ENCODE data around the gene FBLN5. TPM values are rescaled to one million over a fixed set of nuclear protein-coding genes. Genes with fewer than 3 reads are reported as not detected.

FBLN5 gene
- total and polyA plus RNA-seq, 2 experiments from 2014 or later, result 0.74 to 1.9 TPM

DNA sequence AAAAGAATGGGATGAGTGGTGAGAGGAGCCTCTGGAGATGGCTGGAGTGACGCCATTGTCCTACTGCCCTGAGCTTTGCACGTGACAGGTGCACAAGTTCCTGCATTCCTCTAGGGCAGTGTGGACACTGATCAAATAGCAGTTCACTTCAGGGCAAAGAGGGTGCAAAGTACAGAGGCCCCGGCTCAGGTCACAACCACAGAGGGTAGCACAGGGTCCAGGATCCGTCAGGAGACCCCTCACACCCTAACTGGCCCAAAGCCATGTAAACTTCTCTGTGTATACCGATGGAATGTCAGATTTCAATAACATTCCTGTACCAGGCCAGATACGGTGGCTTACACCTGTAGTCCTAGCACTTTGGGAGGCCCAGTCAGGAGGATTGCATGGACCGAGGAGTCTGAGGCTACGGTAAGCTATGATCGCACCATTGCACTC, 10.4 kb upstream of the FBLN5 start:
- no peaks in the 10 kb centered on the region for H3K36me3 ChIP-seq
- H3K27ac ChIP-seq, result no peak overlapping the region
- H3K4me1 ChIP-seq (ENCODE audit: low read depth), result no peaks in the 10 kb centered on the region
- no peaks in the 10 kb centered on the region for H3K27me3 ChIP-seq
- no peak overlapping the region for H3K4me3 ChIP-seq
- TF ChIP-seq, protein P1, sequence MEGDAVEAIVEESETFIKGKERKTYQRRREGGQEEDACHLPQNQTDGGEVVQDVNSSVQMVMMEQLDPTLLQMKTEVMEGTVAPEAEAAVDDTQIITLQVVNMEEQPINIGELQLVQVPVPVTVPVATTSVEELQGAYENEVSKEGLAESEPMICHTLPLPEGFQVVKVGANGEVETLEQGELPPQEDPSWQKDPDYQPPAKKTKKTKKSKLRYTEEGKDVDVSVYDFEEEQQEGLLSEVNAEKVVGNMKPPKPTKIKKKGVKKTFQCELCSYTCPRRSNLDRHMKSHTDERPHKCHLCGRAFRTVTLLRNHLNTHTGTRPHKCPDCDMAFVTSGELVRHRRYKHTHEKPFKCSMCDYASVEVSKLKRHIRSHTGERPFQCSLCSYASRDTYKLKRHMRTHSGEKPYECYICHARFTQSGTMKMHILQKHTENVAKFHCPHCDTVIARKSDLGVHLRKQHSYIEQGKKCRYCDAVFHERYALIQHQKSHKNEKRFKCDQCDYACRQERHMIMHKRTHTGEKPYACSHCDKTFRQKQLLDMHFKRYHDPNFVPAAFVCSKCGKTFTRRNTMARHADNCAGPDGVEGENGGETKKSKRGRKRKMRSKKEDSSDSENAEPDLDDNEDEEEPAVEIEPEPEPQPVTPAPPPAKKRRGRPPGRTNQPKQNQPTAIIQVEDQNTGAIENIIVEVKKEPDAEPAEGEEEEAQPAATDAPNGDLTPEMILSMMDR (IDR thresholded peaks at IDR 0.05; ENCODE audit: low read depth, low read length), result no peak
- DNase-seq (ENCODE audit: low read depth in 1 of 2, low spot score in 1 of 2), result no peak
- H3K9me3 ChIP-seq (ENCODE audit: low read depth), result no peaks in the 10 kb centered on the region

DNA sequence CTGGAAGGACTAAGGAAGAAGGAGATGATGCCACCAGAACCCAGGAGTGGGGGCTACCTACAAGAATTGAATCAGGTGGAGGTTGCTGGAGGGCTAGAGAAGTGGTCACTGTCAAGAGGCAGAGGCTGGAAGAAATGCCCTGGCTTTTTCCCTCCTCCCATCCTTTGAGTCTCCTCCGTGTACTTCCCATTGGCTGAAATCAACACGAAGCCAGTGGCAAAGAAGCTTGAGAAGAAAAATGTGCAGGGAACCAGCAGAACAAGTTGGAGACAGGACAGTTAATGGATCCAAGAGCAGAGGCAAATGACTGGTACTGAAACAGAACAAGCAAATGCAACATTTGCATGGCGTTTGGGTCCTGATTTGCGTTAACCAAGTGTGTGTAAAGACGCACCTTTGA, 9.1 kb upstream of the FBLN5 start:
- H3K27me3 ChIP-seq, result no peaks in the 10 kb centered on the region
- no peak overlapping the region for H3K27ac ChIP-seq
- no peaks in the 10 kb centered on the region for H3K36me3 ChIP-seq
- TF ChIP-seq, protein P1 (IDR thresholded peaks at IDR 0.05; ENCODE audit: low read depth, low read length), result no peak
- no peak for DNase-seq (ENCODE audit: low read depth in 1 of 2, low spot score in 1 of 2)
- H3K4me3 ChIP-seq, result no peak overlapping the region
- no peaks in the 10 kb centered on the region for H3K9me3 ChIP-seq (ENCODE audit: low read depth)
- no peaks in the 10 kb centered on the region for H3K4me1 ChIP-seq (ENCODE audit: low read depth)

DNA sequence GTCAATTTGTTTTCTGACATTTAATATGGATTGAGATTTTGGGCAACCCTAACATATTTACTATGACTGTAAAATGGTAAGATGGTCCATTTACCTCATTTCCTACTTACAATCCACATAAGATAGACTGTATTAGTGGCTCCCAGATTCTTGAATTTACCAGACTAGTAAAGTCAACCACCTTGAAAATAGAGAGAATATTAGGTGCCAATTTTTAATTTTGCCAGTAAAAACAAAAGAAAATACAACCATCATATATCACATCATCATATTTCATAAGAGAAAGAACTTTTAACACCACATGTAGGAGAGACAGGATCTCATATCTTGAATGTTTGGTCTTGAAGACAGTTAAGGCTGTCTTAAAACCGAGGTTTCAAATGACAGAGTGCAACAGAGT, 7.7 kb upstream of the FBLN5 start:
- no peak overlapping the region for H3K27ac ChIP-seq
- TF ChIP-seq, protein P1 (IDR thresholded peaks at IDR 0.05; ENCODE audit: low read depth, low read length), result no peak
- H3K36me3 ChIP-seq, result no peaks in the 10 kb centered on the region
- no peaks in the 10 kb centered on the region for H3K4me1 ChIP-seq (ENCODE audit: low read depth)
- no peaks in the 10 kb centered on the region for H3K9me3 ChIP-seq (ENCODE audit: low read depth)
- no peak overlapping the region for H3K4me3 ChIP-seq
- no peak for DNase-seq (ENCODE audit: low read depth in 1 of 2, low spot score in 1 of 2)
- peaks cover 5% of the 10 kb centered on the region for H3K27me3 ChIP-seq

DNA sequence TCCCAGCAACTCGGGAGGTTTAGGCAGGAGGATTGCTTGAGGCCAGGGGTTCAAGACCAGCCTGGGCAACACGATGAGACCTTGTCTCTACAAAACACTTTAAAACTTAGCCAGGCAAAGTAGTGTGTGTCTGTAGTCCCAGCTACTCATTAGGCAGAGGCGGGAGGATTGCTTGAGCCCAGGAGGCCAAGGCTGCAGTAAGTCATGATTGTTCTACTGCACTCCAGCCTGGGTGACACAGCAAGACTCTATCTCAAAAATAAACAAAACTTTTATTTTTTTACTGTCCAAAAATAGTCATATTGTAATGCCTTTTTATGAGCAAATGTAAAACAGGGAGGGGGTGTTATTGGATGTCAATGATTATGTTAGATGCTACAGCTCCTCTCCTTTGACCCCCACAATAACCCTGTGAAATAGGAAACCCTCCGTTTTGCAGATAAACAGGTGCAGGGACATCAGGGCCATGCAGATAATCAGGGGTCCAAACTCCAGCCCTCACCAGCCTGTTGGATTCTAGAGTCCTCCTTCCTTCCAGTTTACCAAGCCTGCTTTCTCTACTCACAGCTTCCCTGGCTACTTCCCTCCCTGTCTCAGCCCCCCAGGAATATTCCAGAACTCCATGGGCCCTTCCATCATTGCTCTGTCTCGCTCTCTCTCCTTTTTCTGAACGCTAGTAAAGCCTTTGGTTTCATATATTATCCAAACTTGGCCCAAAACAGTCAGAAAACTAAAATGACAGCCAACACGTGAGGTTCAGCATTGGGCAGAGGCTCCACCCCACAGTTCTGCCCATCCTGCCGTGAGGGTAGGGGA, 5.9 kb upstream of the FBLN5 start:
- Histone ChIP-seq H3K27me3 (peaks cover 9% of the 10 kb centered on the region), H3K27ac (no peak overlapping the region), H3K36me3 (no peaks in the 10 kb centered on the region), H3K4me3 (no peak overlapping the region), H3K9me3 (ENCODE audit: low read depth) (no peaks in the 10 kb centered on the region), H3K4me1 (ENCODE audit: low read depth) (no peaks in the 10 kb centered on the region)
- no peak for DNase-seq (ENCODE audit: low read depth in 1 of 2, low spot score in 1 of 2)
- TF ChIP-seq, protein P1 (IDR thresholded peaks at IDR 0.05; ENCODE audit: low read depth, low read length), result no peak

DNA sequence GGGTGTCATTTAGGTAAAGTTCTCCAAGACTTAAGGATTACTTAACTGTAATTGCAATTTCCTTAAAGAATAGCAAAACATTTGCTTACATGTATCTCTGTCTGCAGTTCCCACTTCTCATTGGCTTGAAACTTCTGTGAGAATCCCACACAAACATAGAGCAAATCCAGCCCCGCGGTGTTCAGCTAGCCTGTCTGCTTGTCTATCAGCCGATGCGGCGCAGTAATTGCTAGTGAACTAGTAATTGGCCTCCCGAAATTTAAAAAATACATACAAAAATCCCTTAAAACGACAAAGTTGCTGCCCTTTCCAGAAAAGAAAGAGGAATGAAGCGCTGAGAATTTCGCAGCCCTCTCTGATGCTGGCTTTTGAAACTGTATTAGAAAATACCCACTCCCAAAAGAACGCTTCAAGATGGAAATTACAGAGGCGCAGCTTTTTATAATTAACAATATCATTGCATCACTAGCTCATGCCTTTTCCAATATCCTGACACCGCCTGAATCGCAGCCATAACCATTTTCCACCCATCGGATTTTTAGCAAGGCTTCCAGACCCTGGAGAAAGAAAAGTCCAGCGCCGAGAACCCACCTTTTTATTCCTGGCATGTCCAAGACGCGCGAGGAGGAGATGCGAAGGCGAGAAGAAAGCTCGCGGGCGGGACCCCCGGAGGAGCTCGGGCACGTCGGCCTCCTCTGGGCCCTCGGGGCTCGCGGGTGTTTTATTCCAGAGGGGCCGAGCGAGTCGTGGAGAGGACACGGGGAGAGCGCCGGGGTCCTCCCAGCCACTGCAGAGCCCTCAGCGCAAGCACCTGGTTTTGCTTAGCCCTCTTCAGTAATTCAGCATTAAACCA, 646 bp downstream of the FBLN5 start:
- no peaks in the 10 kb centered on the region for H3K36me3 ChIP-seq
- no peaks in the 10 kb centered on the region for H3K4me1 ChIP-seq (ENCODE audit: low read depth)
- H3K4me3 ChIP-seq, result peak overlapping the region; percentile 37
- H3K27ac ChIP-seq, result no peak overlapping the region
- DNase-seq (ENCODE audit: low read depth in 1 of 2, low spot score in 1 of 2), result peak in 1 of 2 donors; percentile 45
- TF ChIP-seq, protein P1 (IDR thresholded peaks at IDR 0.05; ENCODE audit: low read depth, low read length), result no peak
- peaks cover 40% of the 10 kb centered on the region for H3K27me3 ChIP-seq
- no peaks in the 10 kb centered on the region for H3K9me3 ChIP-seq (ENCODE audit: low read depth)

Measured in cardiac muscle cell (in vitro differentiated cells and primary cell).